Measurements from ENCODE around the gene IGF1R.

GRCh38 chr15:98763179-98763578, 114.8 kb downstream of the IGF1R start:
- no peak for TF ChIP-seq CTCF (IDR thresholded peaks at IDR 0.05)
- no peak for TF ChIP-seq EP300 (IDR thresholded peaks at IDR 0.05)
- no peak for TF ChIP-seq POLR2A (IDR thresholded peaks at IDR 0.05)
